ENCODE measurements around the gene PLD4. TPM values are rescaled to one million over a fixed set of nuclear protein-coding genes. Genes with fewer than 3 reads are reported as not detected.
A peak's percentile ranks its signal among the peaks of the same experiment; 100 is the strongest.
"Not testable (repeated sequence)": the region's sequence is repeated elsewhere in the genome, so short reads cannot be mapped to it uniquely, and the experiment has no call there.

PLD4 gene
- total and polyA plus RNA-seq, 3 donors from 2014 or later, result 1.1 to 1.7 (median 1.2) TPM

- no peaks in the 10 kb centered on the region for H3K36me3 ChIP-seq (ENCODE audit: low read depth, missing control alignments)
- DNase-seq, result peak; percentile 12
- WGBS, 2 donors, result 90 to 94% methylated on average over 19 to 23 of the region's 23 CpGs
Observed at GRCh38 chr14:104889375-104889757, 35.3 kb upstream of the PLD4 start.

GRCh38 chr14:104890292-104890691, 34.4 kb upstream of the PLD4 start:
- H3K27ac ChIP-seq; DNase-seq; H3K4me1 ChIP-seq; H3K9me3 ChIP-seq; H3K36me3 ChIP-seq (ENCODE audit: low read depth, missing control alignments); H3K4me3 ChIP-seq; H3K27me3 ChIP-seq: not testable (repeated sequence)
- intact Hi-C loops (cut with DNase I; ENCODE audit: low total_unique reads), result loop anchor here (10.0 kb wide), 1 partner anchor 155 kb away; no protein-coding TSS in a partner anchor

More at GRCh38 chr14:104889375-104889757, 35.3 kb upstream of the PLD4 start:
- H3K27me3 ChIP-seq, result no peaks in the 10 kb centered on the region
- TF ChIP-seq CTCF (IDR thresholded peaks at IDR 0.05) (no peak), POLR2A (IDR thresholded peaks at IDR 0.05) (no peak)
- intact Hi-C loops (cut with DNase I; ENCODE audit: low total_unique reads), result no loop called here
- no peaks in the 10 kb centered on the region for H3K4me1 ChIP-seq
- H3K4me3 ChIP-seq, result no peak overlapping the region
- no peak overlapping the region for H3K27ac ChIP-seq
- no peaks in the 10 kb centered on the region for H3K9me3 ChIP-seq

- Histone ChIP-seq H3K4me1 (peaks cover 4% of the 10 kb centered on the region), H3K4me3 (no peak overlapping the region), H3K36me3 (ENCODE audit: low read depth, missing control alignments) (no peaks in the 10 kb centered on the region), H3K27ac (no peak overlapping the region), H3K27me3 (no peaks in the 10 kb centered on the region), H3K9me3 (no peaks in the 10 kb centered on the region)
- TF ChIP-seq CTCF (IDR thresholded peaks at IDR 0.05), result no peak
- no peak for TF ChIP-seq POLR2A (IDR thresholded peaks at IDR 0.05)
- DNase-seq, result no peak
- intact Hi-C loops (cut with DNase I; ENCODE audit: low total_unique reads), result loop anchor here (10.0 kb wide), 1 partner anchor 154 kb away; no protein-coding TSS in a partner anchor
- 95 to 100% methylated on average over 4 of the region's 4 CpGs for WGBS, 2 donors
Observed at GRCh38 chr14:104891121-104891551, 33.5 kb upstream of the PLD4 start.

- peaks cover 4% of the 10 kb centered on the region for H3K4me1 ChIP-seq
- DNase-seq, result no peak
- H3K36me3 ChIP-seq (ENCODE audit: low read depth, missing control alignments), result no peaks in the 10 kb centered on the region
- H3K27ac ChIP-seq, result no peak overlapping the region
- intact Hi-C loops (cut with DNase I; ENCODE audit: low total_unique reads), result loop anchor here (10.0 kb wide), 1 partner anchor 153 kb away; no protein-coding TSS in a partner anchor
- 54 to 86% methylated on average over 3 to 13 of the region's 13 CpGs for WGBS, 2 donors
- H3K9me3 ChIP-seq, result no peaks in the 10 kb centered on the region
- no peaks in the 10 kb centered on the region for H3K27me3 ChIP-seq
- no peak overlapping the region for H3K4me3 ChIP-seq
- no peak for TF ChIP-seq POLR2A (IDR thresholded peaks at IDR 0.05)
- TF ChIP-seq CTCF (IDR thresholded peaks at IDR 0.05), result no peak
Observed at GRCh38 chr14:104891664-104892530, 32.8 kb upstream of the PLD4 start.

GRCh38 chr14:104892531-104893434, 31.9 kb upstream of the PLD4 start:
- H3K36me3 ChIP-seq (ENCODE audit: low read depth, missing control alignments), result no peaks in the 10 kb centered on the region

More at GRCh38 chr14:104892531-104893434, 31.9 kb upstream of the PLD4 start:
- intact Hi-C loops (cut with DNase I; ENCODE audit: low total_unique reads), result loop anchor here (10.0 kb wide), 1 partner anchor 152 kb away; no protein-coding TSS in a partner anchor
- no peak overlapping the region for H3K4me3 ChIP-seq
- no peak overlapping the region for H3K27ac ChIP-seq
- no peak for DNase-seq
- TF ChIP-seq CTCF (IDR thresholded peaks at IDR 0.05) (no peak), POLR2A (IDR thresholded peaks at IDR 0.05) (no peak)
- 85 to 87% methylated on average over 3 to 21 of the region's 31 CpGs for WGBS, 2 donors
- H3K4me1 ChIP-seq, result peaks cover 4% of the 10 kb centered on the region
- no peaks in the 10 kb centered on the region for H3K9me3 ChIP-seq
- H3K27me3 ChIP-seq, result no peaks in the 10 kb centered on the region
